Suprapubic skin (tissue), 4 donors: ENCODE results near the gene SIVA1. TPM values are rescaled to one million over a fixed set of nuclear protein-coding genes. Genes with fewer than 3 reads are reported as not detected.

Experiments
- DNase-seq, 2 donors: peaks; one replicate each; pipeline ENCODE4 v3.0.0-alpha.2; 2019; ENCODE audit warnings: low spot score in 2 of 2
- H3K27ac ChIP-seq: fragments of 200-600 bp; sonication (generic); one replicate; pipeline ENCODE4 v1.5.1; 2019
- H3K27me3 ChIP-seq: fragments of 200-600 bp; sonication (generic); one replicate; pipeline ENCODE4 v1.5.1; 2019
- H3K36me3 ChIP-seq: fragments of 200-600 bp; sonication (generic); one replicate; pipeline ENCODE4 v1.5.1; 2019
- H3K4me1 ChIP-seq: fragments of 200-600 bp; sonication (generic); one replicate; pipeline ENCODE4 v1.5.1; 2019
- H3K4me3 ChIP-seq: fragments of 200-600 bp; sonication (generic); one replicate; pipeline ENCODE4 v1.5.1; 2019; ENCODE audit warnings: mild to moderate bottlenecking
- H3K9me3 ChIP-seq: fragments of 200-600 bp; sonication (generic); one replicate; pipeline ENCODE4 v1.5.1; 2019
- CTCF ChIP-seq, 2 donors: fragments of 200-600 bp in 1 of 2; fragments of 450-650 bp in 1 of 2; sonication (generic) in 1 of 2; IDR thresholded peaks; one replicate each; pipeline ENCODE4 v1.5.1; 2016 to 2019; ENCODE audit warnings: antibody characterized with exemption in 2 of 2, mild to moderate bottlenecking in 1 of 2, moderate library complexity in 1 of 2
- EP300 ChIP-seq: sonication (generic); formaldehyde crosslinking; IDR thresholded peaks from one replicate; pipeline ENCODE4 v1.6.1; 2017; ENCODE audit warnings: antibody characterized with exemption
- POLR2A ChIP-seq, 2 donors: fragments of 450-650 bp; IDR thresholded peaks; one replicate each; pipeline ENCODE4 v1.6.1; 2017; ENCODE audit warnings: antibody characterized with exemption in 2 of 2, mild to moderate bottlenecking in 2 of 2, moderate library complexity in 2 of 2
- POLR2AphosphoS5 ChIP-seq, 3 donors: sonication (generic); formaldehyde crosslinking; IDR thresholded peaks; one replicate each; pipeline ENCODE4 v1.6.1; 2017; ENCODE audit warnings: antibody characterized with exemption in 3 of 3
- WGBS: methylation state at CpG from one replicate; pipeline ENCODE4 v1.1.5; 2018; 5-methylcytosine and 5-hydroxymethylcytosine counted together
- total RNA-seq, 4 donors: library from RNA; depleted of rRNA; stranded (reverse); fragments of >200 nt; gene quantifications; one replicate each; pipeline ENCODE4 v1.1.0, GENCODE V29; 2016

Gene SIVA1
- total RNA-seq, 4 donors from 2014 or later: 94.0 to 159 (median 142) TPM

DNA sequence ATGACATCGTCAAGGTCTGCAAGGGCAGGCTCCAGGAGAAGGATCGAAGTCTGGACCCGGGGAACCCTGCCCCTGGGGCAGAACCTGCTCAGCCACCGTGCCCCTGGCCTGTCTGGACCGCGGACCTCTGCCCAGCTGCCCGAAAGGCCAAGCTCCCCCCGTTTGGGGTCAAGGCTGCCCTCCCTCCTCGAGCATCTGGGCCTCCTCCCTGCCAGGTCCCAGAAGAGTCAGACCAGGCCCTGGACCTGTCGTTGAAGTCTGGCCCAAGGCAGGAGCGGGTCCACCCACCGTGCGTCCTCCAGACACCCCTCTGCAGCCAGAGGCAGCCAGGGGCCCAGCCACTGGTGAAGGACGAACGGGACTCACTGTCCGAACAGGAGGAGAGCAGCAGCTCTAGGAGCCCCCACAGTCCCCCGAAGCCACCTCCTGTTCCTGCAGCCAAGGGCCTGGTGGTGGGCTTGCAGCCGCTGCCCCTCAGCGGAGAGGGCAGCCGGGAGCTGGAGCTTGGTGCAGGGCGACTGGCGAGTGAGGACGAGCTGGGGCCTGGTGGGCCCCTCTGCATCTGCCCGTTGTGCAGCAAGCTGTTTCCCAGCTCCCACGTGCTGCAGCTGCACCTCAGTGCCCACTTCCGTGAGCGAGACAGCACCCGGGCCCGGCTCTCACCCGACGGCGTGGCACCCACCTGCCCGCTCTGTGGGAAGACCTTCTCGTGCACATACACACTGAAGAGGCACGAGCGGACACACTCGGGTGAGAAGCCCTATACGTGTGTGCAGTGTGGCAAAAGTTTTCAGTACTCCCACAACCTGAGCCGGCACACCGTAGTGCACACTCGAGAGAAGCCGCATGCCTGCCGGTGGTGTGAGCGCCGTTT lies 48.8 kb downstream of the SIVA1 start:
- DNase-seq: no peak
- WGBS: 84% methylated on average over 13 of the region's 45 CpGs
- peak overlapping the region; percentile 91 for H3K27ac ChIP-seq
- no peaks in the 10 kb centered on the region for H3K9me3 ChIP-seq
- H3K36me3 ChIP-seq: no peaks in the 10 kb centered on the region
- peaks cover 38% of the 10 kb centered on the region for H3K4me1 ChIP-seq
- TF ChIP-seq EP300 (no peak), CTCF (IDR thresholded peaks at IDR 0.05) (no peak), POLR2AphosphoS5 (IDR thresholded peaks at IDR 0.05) (no peak), POLR2A (IDR thresholded peaks at IDR 0.05) (no peak)
- H3K27me3 ChIP-seq: no peaks in the 10 kb centered on the region
- peak overlapping the region; percentile 81 for H3K4me3 ChIP-seq

DNA sequence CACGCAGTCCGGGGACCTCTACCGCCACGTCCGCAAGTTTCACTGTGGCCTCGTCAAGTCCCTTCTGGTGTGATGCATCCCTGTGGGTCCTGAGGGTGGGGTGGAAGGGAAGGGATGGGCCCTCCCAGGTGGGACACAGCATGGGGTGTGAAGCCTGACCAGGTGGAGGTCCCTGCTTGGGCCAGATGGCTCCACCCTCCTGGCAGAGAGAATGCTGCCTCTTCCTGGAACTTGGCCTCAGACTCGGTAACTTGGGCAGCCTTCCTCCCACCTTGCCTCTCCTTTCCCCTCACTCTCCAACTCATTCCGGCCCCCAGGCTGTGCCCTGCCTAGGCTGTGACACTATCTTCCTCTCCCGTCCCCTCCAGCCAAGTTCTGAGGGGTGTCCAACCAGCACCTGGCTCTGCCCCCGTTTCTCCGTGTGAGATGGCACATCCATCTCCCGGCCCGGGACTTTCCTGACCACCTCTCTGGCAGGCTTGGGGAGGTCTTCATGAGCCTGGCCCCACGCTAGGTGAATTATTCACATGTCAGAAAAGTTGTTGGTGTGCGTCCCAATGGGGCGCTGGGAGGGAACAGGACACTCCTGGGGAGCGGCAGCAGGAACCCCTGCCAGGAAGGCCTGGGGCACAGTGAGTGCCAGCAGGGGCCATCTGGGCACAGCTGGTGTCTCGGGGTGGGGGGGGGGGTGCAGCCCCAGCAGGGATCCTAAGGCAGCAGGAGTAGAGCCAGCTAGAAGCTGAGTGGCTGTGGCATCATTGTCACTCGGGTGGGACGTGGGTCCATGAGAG lies 49.6 kb downstream of the SIVA1 start:
- no peak overlapping the region for H3K27ac ChIP-seq
- no peaks in the 10 kb centered on the region for H3K36me3 ChIP-seq
- H3K4me1 ChIP-seq: peaks cover 30% of the 10 kb centered on the region
- WGBS: 69% methylated on average over 10 of the region's 20 CpGs
- H3K9me3 ChIP-seq: no peaks in the 10 kb centered on the region
- no peak for DNase-seq
- no peaks in the 10 kb centered on the region for H3K27me3 ChIP-seq
- no peak overlapping the region for H3K4me3 ChIP-seq
- TF ChIP-seq POLR2A (IDR thresholded peaks at IDR 0.05) (no peak), POLR2AphosphoS5 (IDR thresholded peaks at IDR 0.05) (no peak)

GRCh38 chr14:104803280-104803911 lies 50.4 kb downstream of the SIVA1 start:
- Histone ChIP-seq H3K27me3 (no peaks in the 10 kb centered on the region), H3K27ac (no peak overlapping the region), H3K9me3 (no peaks in the 10 kb centered on the region), H3K4me3 (no peak overlapping the region), H3K4me1 (peaks cover 27% of the 10 kb centered on the region), H3K36me3 (no peaks in the 10 kb centered on the region)
- TF ChIP-seq POLR2AphosphoS5 (IDR thresholded peaks at IDR 0.05) (no peak), CTCF (IDR thresholded peaks at IDR 0.05) (no peak), POLR2A (IDR thresholded peaks at IDR 0.05) (no peak), EP300 (no peak)
- 65% methylated on average over 4 of the region's 19 CpGs for WGBS
- no peak for DNase-seq

- no peaks in the 10 kb centered on the region for H3K27me3 ChIP-seq
- peaks cover 27% of the 10 kb centered on the region for H3K4me1 ChIP-seq
- no peaks in the 10 kb centered on the region for H3K36me3 ChIP-seq
- no peak for DNase-seq
- TF ChIP-seq CTCF (IDR thresholded peaks at IDR 0.05): no peak
- TF ChIP-seq POLR2AphosphoS5 (IDR thresholded peaks at IDR 0.05): no peak
- TF ChIP-seq EP300: no peak
- TF ChIP-seq POLR2A (IDR thresholded peaks at IDR 0.05): no peak
- H3K4me3 ChIP-seq: no peak overlapping the region
- H3K9me3 ChIP-seq: no peaks in the 10 kb centered on the region
- H3K27ac ChIP-seq: no peak overlapping the region
- WGBS: 80% methylated on average over 12 of the region's 15 CpGs
Observed at GRCh38 chr14:104803912-104804410, 51.0 kb downstream of the SIVA1 start.

GRCh38 chr14:104804481-104805325 lies 51.8 kb downstream of the SIVA1 start:
- no peaks in the 10 kb centered on the region for H3K36me3 ChIP-seq
- no peak overlapping the region for H3K4me3 ChIP-seq
- peaks cover 24% of the 10 kb centered on the region for H3K4me1 ChIP-seq
- H3K27me3 ChIP-seq: no peaks in the 10 kb centered on the region
- TF ChIP-seq POLR2A (IDR thresholded peaks at IDR 0.05): no peak
- no peak for TF ChIP-seq CTCF (IDR thresholded peaks at IDR 0.05)
- no peak overlapping the region for H3K27ac ChIP-seq
- no peaks in the 10 kb centered on the region for H3K9me3 ChIP-seq
- DNase-seq: no peak
- 91% methylated on average over 9 of the region's 18 CpGs for WGBS
